Inflammatory macrophage treated with lipopolysaccharide for 4 hours (primary cell): Measurements from ENCODE around the gene METRN.

Experiments
- DNase-seq: peaks from one replicate; pipeline ENCODE4 v3.0.0-alpha.2; 2020

METRN gene

DNA sequence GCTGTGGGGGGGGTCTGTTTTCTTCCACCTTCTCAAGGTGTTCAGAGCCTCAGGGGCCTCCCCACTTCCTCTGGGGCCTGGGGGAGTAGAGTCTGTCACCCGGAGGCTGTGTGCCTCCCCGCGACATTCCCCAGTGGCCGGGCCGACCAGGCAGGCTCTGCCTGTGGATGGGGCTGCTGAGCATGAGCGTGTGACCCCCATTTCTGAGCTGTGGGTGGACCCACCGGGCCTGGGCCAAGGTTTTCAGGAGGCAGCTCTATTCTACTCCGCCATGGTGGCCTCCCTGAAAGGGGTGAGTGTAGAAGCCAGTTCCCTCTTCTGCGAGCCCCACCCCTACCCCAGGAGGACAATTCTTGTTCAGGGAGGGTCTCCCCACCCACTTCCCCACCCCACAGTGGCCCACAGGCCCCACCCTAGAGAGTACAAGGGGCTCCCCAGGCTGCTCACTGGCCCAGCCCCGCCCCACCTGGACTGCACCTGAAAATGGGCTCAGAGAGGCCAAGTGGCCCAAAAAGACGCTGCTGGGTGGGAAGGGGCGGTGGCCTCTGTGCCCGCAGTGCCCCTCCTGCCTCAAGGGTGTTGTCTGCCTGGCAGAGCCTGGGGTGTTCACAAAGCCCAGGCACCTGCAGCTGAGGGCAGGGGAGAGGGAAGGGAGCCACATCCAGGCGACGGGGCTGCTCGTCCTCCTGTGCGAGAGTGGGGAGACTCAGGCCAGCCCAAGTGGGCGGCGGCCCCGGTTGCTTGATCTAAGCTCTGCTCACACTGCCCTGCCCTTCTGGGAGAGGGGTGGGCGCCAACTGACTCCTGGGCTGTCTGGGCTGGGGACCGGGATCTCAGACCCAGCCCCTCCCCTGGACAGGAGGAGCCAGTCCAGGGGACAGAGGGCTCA is 47.0 kb downstream of the METRN start:
- no peak for DNase-seq

DNA sequence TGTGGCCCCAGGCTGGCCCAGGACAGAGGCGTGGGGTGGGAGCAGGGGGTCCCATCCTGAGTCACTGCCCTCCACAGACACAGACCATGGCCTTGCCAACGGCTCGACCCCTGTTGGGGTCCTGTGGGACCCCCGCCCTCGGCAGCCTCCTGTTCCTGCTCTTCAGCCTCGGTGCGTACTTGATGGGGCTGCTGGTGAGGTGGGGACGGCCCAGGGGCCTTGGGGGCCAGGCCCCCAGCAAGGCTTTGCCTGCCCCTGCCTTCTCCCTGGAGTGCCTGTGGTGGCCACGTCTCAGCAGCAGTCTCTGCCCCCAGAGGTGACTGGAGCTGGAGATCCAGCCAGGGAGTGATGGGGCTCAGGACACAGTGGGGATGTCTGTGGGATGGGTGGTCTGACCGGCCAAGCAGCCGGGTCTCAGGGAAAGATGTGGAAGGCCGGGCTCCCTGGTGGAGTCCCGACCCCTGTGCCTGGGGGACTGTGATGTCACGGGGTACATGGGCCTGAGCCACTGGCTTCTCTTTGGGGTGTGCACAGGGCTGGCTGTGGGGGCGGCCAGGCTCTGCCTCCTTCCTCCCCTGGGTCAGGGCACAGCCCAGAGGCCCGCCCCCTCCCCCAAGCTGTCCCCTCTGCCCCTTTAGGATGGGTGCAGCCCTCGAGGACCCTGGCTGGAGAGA is 47.8 kb downstream of the METRN start:
- DNase-seq: no peak

DNA sequence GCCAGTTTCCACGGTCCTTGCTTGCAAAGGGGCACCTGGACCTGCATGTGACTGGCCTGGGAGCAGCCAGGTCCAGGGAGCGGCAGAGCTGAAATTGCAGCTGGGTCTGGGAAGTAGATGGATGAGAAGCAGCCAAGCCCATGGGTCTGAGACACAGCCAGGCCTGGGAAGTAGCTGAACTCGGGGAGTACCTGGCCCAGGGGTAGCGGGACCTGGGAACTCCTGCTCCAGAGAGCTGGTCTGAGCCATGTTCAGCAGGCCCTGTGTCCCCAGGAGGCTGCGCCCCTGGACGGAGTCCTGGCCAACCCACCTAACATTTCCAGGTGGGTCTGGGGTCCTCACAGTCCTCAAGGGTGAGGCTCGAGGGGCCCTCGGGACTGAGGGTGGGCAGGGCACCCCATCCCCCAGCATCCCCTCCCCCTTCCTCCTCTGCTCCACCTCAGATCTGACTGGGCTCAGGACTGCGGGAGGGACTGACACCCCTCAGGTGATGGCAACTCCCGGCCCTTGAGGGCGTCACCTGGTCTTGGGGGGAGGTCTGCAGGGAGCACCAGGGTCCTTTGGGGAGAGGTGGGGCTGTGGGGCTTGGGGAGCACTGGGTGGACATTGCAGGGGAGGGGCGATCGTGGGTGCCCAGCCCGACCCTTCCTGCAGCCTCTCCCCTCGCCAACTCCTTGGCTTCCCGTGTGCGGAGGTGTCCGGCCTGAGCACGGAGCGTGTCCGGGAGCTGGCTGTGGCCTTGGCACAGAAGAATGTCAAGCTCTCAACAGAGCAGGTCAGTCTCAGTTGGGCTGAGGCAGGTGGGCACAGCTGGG is 48.7 kb downstream of the METRN start:
- DNase-seq: no peak

DNA sequence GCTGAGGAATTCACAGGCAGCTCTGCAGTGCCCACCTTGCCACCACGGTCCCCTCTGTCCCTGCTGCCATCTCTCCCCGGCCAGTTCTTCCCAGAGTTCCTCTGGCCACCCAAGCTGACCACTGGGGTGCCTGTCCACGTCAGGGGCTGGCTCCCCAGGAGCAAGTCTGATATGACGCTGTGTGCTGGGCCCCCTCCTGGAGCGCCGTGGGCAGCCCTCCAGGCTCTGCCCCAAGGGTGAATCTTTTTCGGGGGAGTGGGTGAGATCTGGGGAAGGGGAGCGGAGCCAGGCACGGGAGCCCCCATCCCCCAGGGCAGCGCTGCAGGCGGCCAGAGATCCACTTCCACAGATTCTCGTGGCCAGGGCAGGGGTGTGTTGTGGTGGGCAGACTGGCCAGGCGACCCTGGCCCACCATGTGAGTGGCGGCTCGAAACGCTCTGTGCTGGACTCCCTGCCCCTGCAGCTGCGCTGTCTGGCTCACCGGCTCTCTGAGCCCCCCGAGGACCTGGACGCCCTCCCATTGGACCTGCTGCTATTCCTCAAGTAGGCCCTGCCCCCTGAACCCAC is 49.3 kb downstream of the METRN start:
- DNase-seq: no peak

DNA sequence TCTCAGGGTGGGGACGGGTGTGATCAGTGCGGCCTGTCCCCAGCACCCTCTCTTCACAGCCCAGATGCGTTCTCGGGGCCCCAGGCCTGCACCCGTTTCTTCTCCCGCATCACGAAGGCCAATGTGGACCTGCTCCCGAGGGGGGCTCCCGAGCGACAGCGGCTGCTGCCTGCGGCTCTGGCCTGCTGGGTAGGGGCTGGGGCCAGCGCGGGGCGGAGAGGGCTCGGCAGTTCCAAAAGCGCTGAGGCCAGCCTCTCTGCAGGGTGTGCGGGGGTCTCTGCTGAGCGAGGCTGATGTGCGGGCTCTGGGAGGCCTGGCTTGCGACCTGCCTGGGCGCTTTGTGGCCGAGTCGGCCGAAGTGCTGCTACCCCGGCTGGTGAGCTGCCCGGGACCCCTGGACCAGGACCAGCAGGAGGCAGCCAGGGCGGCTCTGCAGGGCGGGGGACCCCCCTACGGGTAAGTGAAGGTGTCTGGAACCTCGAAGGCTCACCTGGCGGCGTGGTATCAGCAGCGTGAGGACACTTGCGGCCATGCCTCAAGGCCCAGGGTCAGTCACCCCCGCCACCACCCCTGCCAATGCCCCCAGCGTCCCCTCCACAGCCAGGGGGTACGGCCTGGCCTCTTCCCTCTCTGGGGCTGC is 50.0 kb downstream of the METRN start:
- DNase-seq: no peak

DNA sequence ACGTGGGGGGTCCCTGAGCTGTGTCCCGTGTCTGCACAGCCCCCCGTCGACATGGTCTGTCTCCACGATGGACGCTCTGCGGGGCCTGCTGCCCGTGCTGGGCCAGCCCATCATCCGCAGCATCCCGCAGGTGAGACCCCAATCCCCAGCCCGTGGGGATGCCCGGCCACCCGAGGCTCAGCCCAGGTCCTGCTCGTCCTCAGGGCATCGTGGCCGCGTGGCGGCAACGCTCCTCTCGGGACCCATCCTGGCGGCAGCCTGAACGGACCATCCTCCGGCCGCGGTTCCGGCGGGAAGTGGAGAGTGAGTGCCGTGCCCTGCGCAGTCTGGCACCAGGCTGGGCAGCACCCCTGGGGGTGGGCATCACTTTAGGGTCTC is 50.6 kb downstream of the METRN start:
- DNase-seq: no peak

DNA sequence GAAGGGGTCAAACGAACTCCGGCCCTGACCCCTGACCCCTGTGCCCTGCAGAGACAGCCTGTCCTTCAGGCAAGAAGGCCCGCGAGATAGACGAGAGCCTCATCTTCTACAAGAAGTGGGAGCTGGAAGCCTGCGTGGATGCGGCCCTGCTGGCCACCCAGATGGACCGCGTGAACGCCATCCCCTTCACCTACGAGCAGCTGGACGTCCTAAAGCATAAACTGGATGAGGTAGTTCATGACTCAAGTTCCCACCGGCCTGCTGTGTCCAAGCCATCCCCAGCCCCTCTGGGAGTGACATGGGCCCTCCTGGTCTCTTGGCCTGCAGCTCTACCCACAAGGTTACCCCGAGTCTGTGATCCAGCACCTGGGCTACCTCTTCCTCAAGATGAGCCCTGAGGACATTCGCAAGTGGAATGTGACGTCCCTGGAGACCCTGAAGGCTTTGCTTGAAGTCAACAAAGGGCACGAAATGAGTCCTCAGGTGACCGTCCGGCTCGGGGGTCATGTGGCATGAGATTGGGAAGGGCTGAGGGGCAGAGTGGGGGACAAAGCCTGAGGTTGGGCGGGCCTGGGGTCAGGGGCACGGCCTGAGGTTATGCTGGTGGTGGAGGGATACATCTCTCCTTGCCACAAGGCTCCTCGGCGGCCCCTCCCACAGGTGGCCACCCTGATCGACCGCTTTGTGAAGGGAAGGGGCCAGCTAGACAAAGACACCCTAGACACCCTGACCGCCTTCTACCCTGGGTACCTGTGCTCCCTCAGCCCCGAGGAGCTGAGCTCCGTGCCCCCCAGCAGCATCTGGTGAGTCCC is 51.3 kb downstream of the METRN start:
- no peak for DNase-seq

DNA sequence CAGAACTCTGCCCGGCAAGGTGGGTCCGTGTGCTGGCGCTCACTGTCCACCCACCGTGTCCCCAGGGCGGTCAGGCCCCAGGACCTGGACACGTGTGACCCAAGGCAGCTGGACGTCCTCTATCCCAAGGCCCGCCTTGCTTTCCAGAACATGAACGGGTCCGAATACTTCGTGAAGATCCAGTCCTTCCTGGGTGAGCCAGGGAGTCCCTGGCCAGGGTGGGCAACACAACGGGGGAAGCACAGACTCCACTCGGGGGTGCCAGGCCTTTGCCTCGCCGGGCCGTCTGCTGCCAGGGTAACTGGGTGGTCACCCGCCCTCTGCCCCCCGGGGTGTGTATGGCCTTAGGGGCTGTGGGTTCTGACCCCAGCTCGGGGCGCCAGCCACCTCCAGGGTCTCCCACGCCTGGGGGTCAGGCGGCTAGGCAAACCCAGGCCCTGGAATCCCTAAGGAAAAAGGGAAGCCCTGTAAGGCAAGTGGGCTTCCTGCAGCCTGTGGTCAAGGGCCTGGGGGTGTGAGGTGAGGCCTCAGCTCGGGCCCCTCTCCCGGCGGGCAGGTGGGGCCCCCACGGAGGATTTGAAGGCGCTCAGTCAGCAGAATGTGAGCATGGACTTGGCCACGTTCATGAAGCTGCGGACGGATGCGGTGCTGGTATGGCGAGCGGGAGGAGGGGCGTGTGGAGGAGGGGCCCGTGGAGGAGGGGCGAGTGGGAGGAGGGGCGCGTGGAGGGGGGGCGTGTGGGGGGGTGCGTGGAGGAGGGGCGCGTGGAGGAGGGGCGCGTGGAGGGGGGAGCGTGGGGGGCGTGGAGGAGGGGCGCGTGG is 52.1 kb downstream of the METRN start:
- no peak for DNase-seq

DNA sequence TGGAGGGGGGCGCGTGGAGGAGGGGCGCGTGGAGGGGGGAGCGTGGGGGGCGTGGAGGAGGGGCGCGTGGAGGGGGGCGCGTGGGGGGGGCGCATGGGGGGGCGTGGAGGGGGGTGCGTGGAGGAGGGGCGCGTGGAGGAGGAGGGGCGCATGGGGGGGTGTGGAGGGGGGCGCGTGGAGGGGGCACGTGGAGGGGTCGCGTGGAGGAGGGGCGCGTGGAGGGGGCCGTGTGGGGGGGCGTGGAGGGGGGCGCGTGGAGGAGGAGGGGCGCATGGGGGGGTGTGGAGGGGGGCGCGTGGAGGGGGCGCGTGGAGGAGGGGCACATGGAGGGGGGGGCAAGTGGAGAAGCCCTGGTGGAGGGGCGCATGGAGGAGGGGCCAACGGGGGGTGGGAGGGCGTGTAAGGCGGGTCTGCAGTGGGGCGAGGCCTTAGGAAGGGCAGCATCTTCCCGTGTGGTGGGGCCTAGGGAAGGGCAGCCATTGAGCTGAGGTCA is 52.9 kb downstream of the METRN start:
- DNase-seq: no peak

DNA sequence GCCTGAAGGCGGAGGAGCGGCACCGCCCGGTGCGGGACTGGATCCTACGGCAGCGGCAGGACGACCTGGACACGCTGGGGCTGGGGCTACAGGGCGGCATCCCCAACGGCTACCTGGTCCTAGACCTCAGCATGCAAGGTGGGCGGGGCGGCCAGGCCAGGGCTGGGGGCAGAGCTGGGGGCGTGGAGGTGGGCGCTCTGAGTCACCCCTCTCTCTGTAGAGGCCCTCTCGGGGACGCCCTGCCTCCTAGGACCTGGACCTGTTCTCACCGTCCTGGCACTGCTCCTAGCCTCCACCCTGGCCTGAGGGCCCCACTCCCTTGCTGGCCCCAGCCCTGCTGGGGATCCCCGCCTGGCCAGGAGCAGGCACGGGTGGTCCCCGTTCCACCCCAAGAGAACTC is 53.5 kb downstream of the METRN start:
- no peak for DNase-seq
